SJSA1 (cell line): Measurements from ENCODE around the gene CLUH. TPM values are rescaled to one million over a fixed set of nuclear protein-coding genes. Genes with fewer than 3 reads are reported as not detected.
"Not testable (repeated sequence)": the region's sequence is repeated elsewhere in the genome, so short reads cannot be mapped to it uniquely, and the experiment has no call there.

Experiments used
- DNase-seq, 2 experiments: peaks; one replicate each; pipeline ENCODE4 v3.0.0-alpha.2; 2015 to 2020; ENCODE audit warnings: low spot score in 2 of 2, low read depth in 1 of 2
- H3K27ac ChIP-seq: fragments of 250-450 bp; sonication (Bioruptor Pico); 2 replicates; pipeline ENCODE4 v1.5.1; 2020; ENCODE audit warnings: mild to moderate bottlenecking, moderate library complexity
- H3K27me3 ChIP-seq: fragments of 250-450 bp; sonication (Bioruptor Pico); replicated peaks from 2 replicates; pipeline ENCODE4 v1.5.1; 2020; ENCODE audit warnings: mild to moderate bottlenecking, moderate library complexity
- H3K36me3 ChIP-seq: fragments of 250-450 bp; sonication (Bioruptor Pico); 2 replicates; pipeline ENCODE4 v1.5.1; 2020; ENCODE audit warnings: mild to moderate bottlenecking
- H3K4me1 ChIP-seq: fragments of 250-450 bp; sonication (Bioruptor Pico); replicated peaks from 2 replicates; pipeline ENCODE4 v1.6.1; 2021; ENCODE audit warnings: mild to moderate bottlenecking
- H3K4me3 ChIP-seq: fragments of 250-450 bp; sonication (Bioruptor Pico); 2 replicates; pipeline ENCODE4 v1.5.1; 2020; ENCODE audit warnings: mild to moderate bottlenecking
- H3K9me3 ChIP-seq: fragments of 250-450 bp; sonication (Bioruptor Pico); replicated peaks from 2 replicates; pipeline ENCODE4 v1.5.1; 2020; ENCODE audit warnings: mild to moderate bottlenecking
- total RNA-seq: library from RNA; depleted of rRNA; stranded (reverse); fragments of >200 nt; shearing (Covaris generic); gene quantifications from 2 replicates; pipeline ENCODE4 v1.2.3, GENCODE V29; 2014; rRNA removed

The CLUH gene
- total RNA-seq, 1 experiment from 2014 or later: 27.3 TPM

- Histone ChIP-seq H3K27ac (no peak overlapping the region), H3K36me3 (peaks cover 84% of the 10 kb centered on the region), H3K9me3 (no peaks in the 10 kb centered on the region), H3K27me3 (no peaks in the 10 kb centered on the region), H3K4me1 (no peaks in the 10 kb centered on the region), H3K4me3 (no peak overlapping the region)
- no peak for DNase-seq
These were observed 30.6 kb downstream of the CLUH start for GRCh38 chr17:2680961-2681360.

GRCh38 chr17:2679247-2679646, 32.3 kb downstream of the CLUH start:
- H3K4me1 ChIP-seq, H3K27me3 ChIP-seq, DNase-seq, H3K9me3 ChIP-seq, H3K27ac ChIP-seq, H3K4me3 ChIP-seq: not testable (repeated sequence)
- peaks cover 94% of the 10 kb centered on the region for H3K36me3 ChIP-seq

GRCh38 chr17:2672026-2672425, 39.5 kb downstream of the CLUH start:
- Histone ChIP-seq H3K4me3 (no peak overlapping the region), H3K9me3 (no peaks in the 10 kb centered on the region), H3K27ac (no peak overlapping the region), H3K27me3 (no peaks in the 10 kb centered on the region), H3K4me1 (no peaks in the 10 kb centered on the region), H3K36me3 (peaks cover 81% of the 10 kb centered on the region)
- no peak for DNase-seq

GRCh38 chr17:2660410-2660809, 51.2 kb downstream of the CLUH start:
- not testable (repeated sequence) for H3K27ac ChIP-seq, H3K4me3 ChIP-seq, H3K9me3 ChIP-seq, DNase-seq, H3K27me3 ChIP-seq, H3K4me1 ChIP-seq
- peaks cover 19% of the 10 kb centered on the region for H3K36me3 ChIP-seq

- not testable (repeated sequence) for H3K9me3 ChIP-seq, H3K27ac ChIP-seq, H3K4me1 ChIP-seq, H3K27me3 ChIP-seq, H3K4me3 ChIP-seq
- DNase-seq: peak in 1 of 2 experiments; percentile 8
- H3K36me3 ChIP-seq: peaks cover 19% of the 10 kb centered on the region
These were observed 52.2 kb downstream of the CLUH start for GRCh38 chr17:2659337-2659736.

- no peaks in the 10 kb centered on the region for H3K9me3 ChIP-seq
- no peak overlapping the region for H3K4me3 ChIP-seq
- no peak for DNase-seq
- H3K27me3 ChIP-seq: no peaks in the 10 kb centered on the region
- H3K36me3 ChIP-seq: peaks cover 34% of the 10 kb centered on the region
- H3K27ac ChIP-seq: no peak overlapping the region
- no peaks in the 10 kb centered on the region for H3K4me1 ChIP-seq
These were observed 55.3 kb downstream of the CLUH start for GRCh38 chr17:2656283-2656682.

GRCh38 chr17:2655546-2655945, 56.0 kb downstream of the CLUH start:
- H3K4me1 ChIP-seq: peaks cover 5% of the 10 kb centered on the region; the same call in 1 of the 2 replicates
- no peaks in the 10 kb centered on the region for H3K9me3 ChIP-seq
- no peak overlapping the region for H3K4me3 ChIP-seq
- no peaks in the 10 kb centered on the region for H3K27me3 ChIP-seq
- peaks cover 40% of the 10 kb centered on the region for H3K36me3 ChIP-seq
- DNase-seq: no peak
- no peak overlapping the region for H3K27ac ChIP-seq

GRCh38 chr17:2652911-2653310, 58.7 kb downstream of the CLUH start:
- H3K27ac ChIP-seq, H3K27me3 ChIP-seq, H3K4me1 ChIP-seq, H3K4me3 ChIP-seq, H3K9me3 ChIP-seq, DNase-seq: not testable (repeated sequence)
- H3K36me3 ChIP-seq: peaks cover 32% of the 10 kb centered on the region

GRCh38 chr17:2649191-2649590, 62.4 kb downstream of the CLUH start:
- DNase-seq: no peak
- Histone ChIP-seq H3K4me3 (no peak overlapping the region), H3K9me3 (no peaks in the 10 kb centered on the region), H3K27me3 (no peaks in the 10 kb centered on the region), H3K27ac (no peak overlapping the region), H3K4me1 (peaks cover 12% of the 10 kb centered on the region), H3K36me3 (peaks cover 51% of the 10 kb centered on the region)

- Histone ChIP-seq H3K4me3 (no peak overlapping the region), H3K4me1 (peaks cover 17% of the 10 kb centered on the region), H3K27ac (no peak overlapping the region), H3K9me3 (no peaks in the 10 kb centered on the region), H3K36me3 (peaks cover 53% of the 10 kb centered on the region), H3K27me3 (no peaks in the 10 kb centered on the region)
- DNase-seq: no peak
These were observed 63.6 kb downstream of the CLUH start for GRCh38 chr17:2647957-2648356.

- Histone ChIP-seq H3K27ac (no peak overlapping the region), H3K36me3 (peaks cover 58% of the 10 kb centered on the region), H3K9me3 (no peaks in the 10 kb centered on the region), H3K27me3 (no peaks in the 10 kb centered on the region), H3K4me1 (peaks cover 9% of the 10 kb centered on the region), H3K4me3 (no peak overlapping the region)
- DNase-seq: no peak
These were observed 66.6 kb downstream of the CLUH start for GRCh38 chr17:2644971-2645370.

Other genes with a start within 250 kb of the CLUH start
- 11.5 and 17.3 TPM in 2 replicates for gene METTL16, start 199.9 kb downstream of the CLUH start, total RNA-seq
- 56.1 and 87.2 TPM in 2 replicates for gene PAFAH1B1, start 118.1 kb downstream of the CLUH start, total RNA-seq
- not detected in 2 replicates for gene CCDC92B, start 37.9 kb upstream of the CLUH start, total RNA-seq
- gene RAP1GAP2, start 84.7 kb upstream of the CLUH start, total RNA-seq: 2.2 and 2.9 TPM in 2 replicates